ENCODE measurements around the gene MED27.
"Not testable (repeated sequence)": the region's sequence is repeated elsewhere in the genome, so short reads cannot be mapped to it uniquely, and the experiment has no call there.

The MED27 gene

DNA sequence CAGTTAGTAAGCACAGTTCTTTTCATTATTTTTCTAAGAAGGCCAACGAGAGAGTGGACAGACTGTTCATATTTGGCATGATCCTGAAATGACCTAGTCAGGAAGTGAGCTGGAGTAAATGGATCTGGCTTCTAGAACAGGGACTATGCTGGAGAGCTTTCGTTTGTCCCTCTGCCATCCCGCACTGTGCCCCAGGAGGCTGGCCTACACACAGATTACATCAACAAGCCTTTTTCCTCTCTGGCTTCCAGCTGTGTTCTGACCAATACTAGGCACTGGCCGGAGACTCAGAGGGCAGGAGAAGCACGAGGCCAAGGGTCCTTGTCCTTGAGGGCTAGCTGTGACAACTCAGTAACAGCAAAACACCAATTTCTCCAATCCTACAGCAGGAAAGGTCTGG, 127.8 kb downstream of the MED27 start:
- Histone ChIP-seq H3K9me3 (ENCODE audit: control insufficient read depth, insufficient read depth, low read length) (no peaks in the 10 kb centered on the region), H3K36me3 (ENCODE audit: insufficient read depth, low read length) (no peaks in the 10 kb centered on the region), H3K4me1 (ENCODE audit: insufficient read depth, low read length) (no peaks in the 10 kb centered on the region), H3K9ac (ENCODE audit: low read depth, low read length) (no peak overlapping the region)

- H3K9me3 ChIP-seq (ENCODE audit: control insufficient read depth, insufficient read depth, low read length), result no peaks in the 10 kb centered on the region
- no peak overlapping the region for H3K9ac ChIP-seq (ENCODE audit: low read depth, low read length)
- no peaks in the 10 kb centered on the region for H3K4me1 ChIP-seq (ENCODE audit: insufficient read depth, low read length)
- H3K36me3 ChIP-seq (ENCODE audit: insufficient read depth, low read length), result no peaks in the 10 kb centered on the region
These were observed 128.5 kb downstream of the MED27 start for GRCh38 chr9:131951155-131951554.

GRCh38 chr9:131950487-131950886, 129.2 kb downstream of the MED27 start:
- H3K9me3 ChIP-seq (ENCODE audit: control insufficient read depth, insufficient read depth, low read length), result no peaks in the 10 kb centered on the region
- no peak overlapping the region for H3K9ac ChIP-seq (ENCODE audit: low read depth, low read length)
- no peaks in the 10 kb centered on the region for H3K36me3 ChIP-seq (ENCODE audit: insufficient read depth, low read length)
- no peaks in the 10 kb centered on the region for H3K4me1 ChIP-seq (ENCODE audit: insufficient read depth, low read length)

- no peak overlapping the region for H3K9ac ChIP-seq (ENCODE audit: low read depth, low read length)
- peaks cover 21% of the 10 kb centered on the region for H3K4me1 ChIP-seq (ENCODE audit: insufficient read depth, low read length)
- no peaks in the 10 kb centered on the region for H3K36me3 ChIP-seq (ENCODE audit: insufficient read depth, low read length)
- no peaks in the 10 kb centered on the region for H3K9me3 ChIP-seq (ENCODE audit: control insufficient read depth, insufficient read depth, low read length)
These were observed 133.5 kb downstream of the MED27 start for GRCh38 chr9:131946180-131946579.

DNA sequence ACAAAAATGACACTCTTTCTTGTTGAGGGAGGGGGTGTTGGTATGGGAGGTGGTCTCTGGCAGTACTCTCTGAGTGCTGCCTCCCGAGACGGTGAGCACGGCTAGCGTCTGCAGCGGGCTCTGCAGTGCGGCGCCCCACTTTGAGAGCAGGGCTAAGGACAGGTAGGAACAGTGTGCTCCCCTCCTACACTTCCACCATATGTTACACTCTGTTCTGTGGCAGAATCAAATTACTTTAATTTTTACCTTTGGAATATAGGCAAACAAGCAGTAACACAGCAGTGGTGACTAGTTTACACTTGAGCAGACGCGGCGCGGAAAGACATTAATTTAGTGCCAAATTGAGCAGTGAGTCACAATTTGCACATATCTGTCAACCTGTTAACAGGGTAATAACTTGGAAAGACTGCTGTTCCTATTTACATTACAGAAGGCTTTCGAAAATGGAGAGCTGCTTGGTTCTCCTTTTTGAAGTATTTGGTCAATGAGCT, 136.3 kb downstream of the MED27 start:
- Histone ChIP-seq H3K36me3 (ENCODE audit: insufficient read depth, low read length) (no peaks in the 10 kb centered on the region), H3K4me1 (ENCODE audit: insufficient read depth, low read length) (peaks cover 21% of the 10 kb centered on the region), H3K9ac (ENCODE audit: low read depth, low read length) (no peak overlapping the region), H3K9me3 (ENCODE audit: control insufficient read depth, insufficient read depth, low read length) (no peaks in the 10 kb centered on the region)

DNA sequence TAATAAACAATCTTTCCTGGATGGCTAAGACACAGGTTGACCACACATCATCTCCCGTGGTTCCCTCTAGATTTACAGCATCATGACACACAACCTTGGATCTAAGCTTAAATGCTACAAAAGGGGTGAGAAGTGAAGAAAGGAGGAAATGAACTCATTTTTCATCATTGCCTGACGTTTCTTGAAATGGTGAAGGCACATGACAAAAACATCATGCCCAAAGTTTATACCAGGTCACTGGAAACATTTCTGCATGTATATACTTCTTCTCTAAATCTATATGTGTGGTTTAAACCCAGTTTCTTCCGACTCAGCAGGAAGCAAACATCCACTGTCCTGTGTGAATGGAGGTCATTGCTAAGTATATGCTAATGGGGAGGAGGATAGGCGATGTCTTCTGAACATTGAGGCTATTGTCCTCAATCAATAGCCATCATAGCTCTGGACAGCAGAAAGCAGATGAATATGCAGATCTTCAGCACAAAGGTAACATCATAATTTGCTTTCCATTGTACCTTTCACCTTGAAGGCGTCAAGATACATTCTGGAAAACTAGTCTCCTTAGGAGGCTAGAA, 137.4 kb downstream of the MED27 start:
- Histone ChIP-seq H3K4me1 (ENCODE audit: insufficient read depth, low read length) (peaks cover 21% of the 10 kb centered on the region), H3K36me3 (ENCODE audit: insufficient read depth, low read length) (no peaks in the 10 kb centered on the region), H3K9ac (ENCODE audit: low read depth, low read length) (no peak overlapping the region), H3K9me3 (ENCODE audit: control insufficient read depth, insufficient read depth, low read length) (no peaks in the 10 kb centered on the region)

GRCh38 chr9:131937451-131937850, 142.2 kb downstream of the MED27 start:
- Histone ChIP-seq H3K4me1 (ENCODE audit: insufficient read depth, low read length) (peaks cover 5% of the 10 kb centered on the region), H3K36me3 (ENCODE audit: insufficient read depth, low read length) (no peaks in the 10 kb centered on the region), H3K9me3 (ENCODE audit: control insufficient read depth, insufficient read depth, low read length) (no peaks in the 10 kb centered on the region), H3K9ac (ENCODE audit: low read depth, low read length) (no peak overlapping the region)

DNA sequence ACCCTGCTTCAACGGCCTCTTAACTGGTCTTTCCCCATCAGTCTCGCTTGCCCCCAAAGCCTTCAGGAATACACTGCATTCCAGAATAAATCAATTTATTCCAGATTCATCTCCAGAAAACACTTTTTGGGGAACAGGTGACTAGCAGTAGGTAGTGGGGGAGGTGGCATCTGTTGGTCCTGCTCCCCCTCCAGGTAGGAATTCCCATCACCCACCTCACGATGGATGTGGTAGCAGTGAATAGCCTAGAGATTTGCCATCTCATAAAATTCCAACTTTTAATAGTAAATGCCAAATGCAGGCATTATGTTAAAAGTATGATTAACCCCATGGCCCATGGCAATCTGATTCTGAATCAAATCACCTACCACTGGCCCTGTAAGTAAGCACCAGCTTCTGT, 142.7 kb downstream of the MED27 start:
- H3K4me1 ChIP-seq (ENCODE audit: insufficient read depth, low read length), result no peaks in the 10 kb centered on the region
- no peak overlapping the region for H3K9ac ChIP-seq (ENCODE audit: low read depth, low read length)
- H3K36me3 ChIP-seq (ENCODE audit: insufficient read depth, low read length), result no peaks in the 10 kb centered on the region
- H3K9me3 ChIP-seq (ENCODE audit: control insufficient read depth, insufficient read depth, low read length), result no peaks in the 10 kb centered on the region

- Histone ChIP-seq H3K36me3 (ENCODE audit: insufficient read depth, low read length) (no peaks in the 10 kb centered on the region), H3K4me1 (ENCODE audit: insufficient read depth, low read length) (no peaks in the 10 kb centered on the region), H3K9me3 (ENCODE audit: control insufficient read depth, insufficient read depth, low read length) (no peaks in the 10 kb centered on the region), H3K9ac (ENCODE audit: low read depth, low read length) (no peak overlapping the region)
These were observed 145.0 kb downstream of the MED27 start for GRCh38 chr9:131934673-131935072.

DNA sequence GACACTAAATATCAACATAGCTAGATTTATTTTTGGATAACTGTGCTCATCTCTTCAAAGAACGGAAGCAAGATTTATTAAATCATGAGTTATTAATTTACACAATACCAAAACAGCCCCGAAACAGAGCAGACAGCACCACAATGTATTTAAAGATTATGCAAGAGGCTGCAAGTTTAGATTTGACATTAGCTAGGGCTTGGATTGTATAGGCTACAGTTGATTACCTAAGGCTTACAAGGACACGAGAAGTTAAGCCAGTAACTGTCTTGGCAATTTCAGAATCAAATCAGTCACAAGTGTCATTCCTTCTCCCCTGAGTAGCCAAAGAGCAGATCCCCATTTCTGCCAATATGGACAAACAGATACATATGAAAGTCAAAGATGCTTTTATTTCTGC, 152.6 kb downstream of the MED27 start:
- no peaks in the 10 kb centered on the region for H3K36me3 ChIP-seq (ENCODE audit: insufficient read depth, low read length)
- H3K4me1 ChIP-seq (ENCODE audit: insufficient read depth, low read length), result 0 out of 2 replicates have a peak, but pooled peaks cover 3% of the 10 kb centered on the region
- no peak overlapping the region for H3K9ac ChIP-seq (ENCODE audit: low read depth, low read length)
- H3K9me3 ChIP-seq (ENCODE audit: control insufficient read depth, insufficient read depth, low read length), result no peaks in the 10 kb centered on the region

- Histone ChIP-seq H3K9me3 (ENCODE audit: control insufficient read depth, insufficient read depth, low read length) (no peaks in the 10 kb centered on the region), H3K9ac (ENCODE audit: low read depth, low read length) (no peak overlapping the region), H3K4me1 (ENCODE audit: insufficient read depth, low read length) (0 out of 2 replicates have a peak, but pooled peaks cover 3% of the 10 kb centered on the region), H3K36me3 (ENCODE audit: insufficient read depth, low read length) (no peaks in the 10 kb centered on the region)
These were observed 153.2 kb downstream of the MED27 start for GRCh38 chr9:131926360-131926922.

- peaks cover 7% of the 10 kb centered on the region; the same call in 1 of the 2 replicates for H3K4me1 ChIP-seq (ENCODE audit: insufficient read depth, low read length)
- no peaks in the 10 kb centered on the region for H3K36me3 ChIP-seq (ENCODE audit: insufficient read depth, low read length)
- no peaks in the 10 kb centered on the region for H3K9me3 ChIP-seq (ENCODE audit: control insufficient read depth, insufficient read depth, low read length)
- H3K9ac ChIP-seq (ENCODE audit: low read depth, low read length), result no peak overlapping the region
These were observed 153.9 kb downstream of the MED27 start for GRCh38 chr9:131925677-131926177.

DNA sequence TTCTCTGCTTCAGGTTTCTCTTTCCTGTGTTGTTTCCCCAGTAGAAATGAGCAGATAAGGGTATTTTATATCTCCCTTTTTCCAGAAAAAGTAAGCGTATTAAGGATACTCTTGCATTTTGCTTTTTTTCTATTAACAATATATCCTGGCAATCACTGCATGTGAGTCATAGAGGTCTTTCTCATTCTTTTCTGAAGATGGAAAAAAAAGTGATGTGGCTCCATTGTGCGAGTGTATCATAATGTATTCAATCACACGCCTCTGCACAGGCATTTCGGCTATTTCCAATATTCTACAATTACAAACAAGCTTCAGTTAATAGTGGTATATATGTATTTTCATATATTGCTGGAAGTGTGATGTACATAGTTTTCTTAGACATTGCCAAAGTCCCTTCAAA, 155.9 kb downstream of the MED27 start:
- Histone ChIP-seq H3K9ac (ENCODE audit: low read depth, low read length) (no peak overlapping the region), H3K36me3 (ENCODE audit: insufficient read depth, low read length) (no peaks in the 10 kb centered on the region), H3K4me1 (ENCODE audit: insufficient read depth, low read length) (peaks cover 7% of the 10 kb centered on the region; the same call in 1 of the 2 replicates), H3K9me3 (ENCODE audit: control insufficient read depth, insufficient read depth, low read length) (no peaks in the 10 kb centered on the region)

GRCh38 chr9:131923132-131923671, 156.5 kb downstream of the MED27 start:
- no peaks in the 10 kb centered on the region for H3K9me3 ChIP-seq (ENCODE audit: control insufficient read depth, insufficient read depth, low read length)
- no peak overlapping the region for H3K9ac ChIP-seq (ENCODE audit: low read depth, low read length)
- H3K4me1 ChIP-seq (ENCODE audit: insufficient read depth, low read length), result peaks cover 5% of the 10 kb centered on the region; the same call in 1 of the 2 replicates
- no peaks in the 10 kb centered on the region for H3K36me3 ChIP-seq (ENCODE audit: insufficient read depth, low read length)

DNA sequence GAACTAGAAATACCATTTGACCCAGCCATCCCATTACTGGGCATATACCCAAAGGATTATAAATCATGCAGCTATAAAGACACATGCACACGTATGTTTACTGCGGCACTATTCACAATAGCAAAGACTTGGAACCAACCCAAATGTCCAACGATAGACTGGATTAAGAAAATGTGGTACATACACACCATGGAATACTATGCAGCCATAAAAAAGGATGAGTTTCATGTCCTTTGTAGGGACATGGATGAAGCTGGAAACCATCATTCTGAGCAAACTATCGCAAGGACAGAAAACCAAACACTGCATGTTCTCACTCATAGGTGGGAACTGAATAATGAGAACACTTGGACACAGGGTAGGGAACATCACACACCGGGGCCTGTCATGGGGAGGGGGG, 158.0 kb downstream of the MED27 start:
- H3K9me3 ChIP-seq (ENCODE audit: control insufficient read depth, insufficient read depth, low read length); H3K4me1 ChIP-seq (ENCODE audit: insufficient read depth, low read length); H3K9ac ChIP-seq (ENCODE audit: low read depth, low read length); H3K36me3 ChIP-seq (ENCODE audit: insufficient read depth, low read length): not testable (repeated sequence)

All from ES-I3 (cell line).